ENCODE data around the gene AMH.

The AMH gene

GRCh38 chr19:2261438-2262172 is 12.5 kb downstream of the AMH start:
- TF ChIP-seq CTCF (IDR thresholded peaks at IDR 0.05; ENCODE audit: low read depth, low read length, missing control alignments), result peak; percentile 84
- H3K4me3 ChIP-seq (replicated peaks; ENCODE audit: low read depth, low read length), result no peak overlapping the region
- DNase-seq (ENCODE audit: extremely low read depth, low read depth), result no peak

GRCh38 chr19:2266183-2266993 is 17.3 kb downstream of the AMH start:
- no peak for DNase-seq (ENCODE audit: extremely low read depth, low read depth)
- no peak for TF ChIP-seq CTCF (IDR thresholded peaks at IDR 0.05; ENCODE audit: low read depth, low read length, missing control alignments)
- H3K4me3 ChIP-seq (replicated peaks; ENCODE audit: low read depth, low read length), result no peak overlapping the region

GRCh38 chr19:2268480-2268830 is 19.3 kb downstream of the AMH start:
- no peak for DNase-seq (ENCODE audit: extremely low read depth, low read depth)
- no peak for TF ChIP-seq CTCF (IDR thresholded peaks at IDR 0.05; ENCODE audit: low read depth, low read length, missing control alignments)
- peak overlapping the region; percentile 98 for H3K4me3 ChIP-seq (replicated peaks; ENCODE audit: low read depth, low read length)

- DNase-seq (ENCODE audit: extremely low read depth, low read depth), result no peak
- TF ChIP-seq CTCF (IDR thresholded peaks at IDR 0.05; ENCODE audit: low read depth, low read length, missing control alignments), result no peak
- peak overlapping the region; percentile 98 for H3K4me3 ChIP-seq (replicated peaks; ENCODE audit: low read depth, low read length)
These were observed 19.7 kb downstream of the AMH start for GRCh38 chr19:2268861-2269243.

GRCh38 chr19:2269244-2270156 is 20.4 kb downstream of the AMH start:
- TF ChIP-seq CTCF (IDR thresholded peaks at IDR 0.05; ENCODE audit: low read depth, low read length, missing control alignments), result no peak
- peak; percentile 80 for DNase-seq (ENCODE audit: extremely low read depth, low read depth)
- H3K4me3 ChIP-seq (replicated peaks; ENCODE audit: low read depth, low read length), result peak overlapping the region; percentile 98

- no peak for TF ChIP-seq CTCF (IDR thresholded peaks at IDR 0.05; ENCODE audit: low read depth, low read length, missing control alignments)
- H3K4me3 ChIP-seq (replicated peaks; ENCODE audit: low read depth, low read length), result peak overlapping the region; percentile 98
- DNase-seq (ENCODE audit: extremely low read depth, low read depth), result no peak
These were observed 21.0 kb downstream of the AMH start for GRCh38 chr19:2270157-2270422.
